AG09309 (cell line): Measurements from ENCODE around the gene MYOCD.

Source experiments
- DNase-seq: peaks from one replicate; pipeline ENCODE4 v3.0.0-alpha.2; 2010; ENCODE audit warnings: low read depth
- H3K4me3 ChIP-seq: 2 replicates; pipeline ENCODE4 v1.5.1; 2011; ENCODE audit warnings: mild to moderate bottlenecking, low read depth, low read length, moderate library complexity; ENCODE audit not compliant: control insufficient read depth
- TF ChIP-seq, protein P1 (sequence below): IDR thresholded peaks from 2 replicates; pipeline ENCODE4 v1.5.1; 2011; ENCODE audit warnings: mild to moderate bottlenecking, low read depth, low read length, inconsistent platforms; ENCODE audit not compliant: insufficient read depth, control insufficient read depth; ENCODE audit errors: missing control alignments

Gene MYOCD, protein sequence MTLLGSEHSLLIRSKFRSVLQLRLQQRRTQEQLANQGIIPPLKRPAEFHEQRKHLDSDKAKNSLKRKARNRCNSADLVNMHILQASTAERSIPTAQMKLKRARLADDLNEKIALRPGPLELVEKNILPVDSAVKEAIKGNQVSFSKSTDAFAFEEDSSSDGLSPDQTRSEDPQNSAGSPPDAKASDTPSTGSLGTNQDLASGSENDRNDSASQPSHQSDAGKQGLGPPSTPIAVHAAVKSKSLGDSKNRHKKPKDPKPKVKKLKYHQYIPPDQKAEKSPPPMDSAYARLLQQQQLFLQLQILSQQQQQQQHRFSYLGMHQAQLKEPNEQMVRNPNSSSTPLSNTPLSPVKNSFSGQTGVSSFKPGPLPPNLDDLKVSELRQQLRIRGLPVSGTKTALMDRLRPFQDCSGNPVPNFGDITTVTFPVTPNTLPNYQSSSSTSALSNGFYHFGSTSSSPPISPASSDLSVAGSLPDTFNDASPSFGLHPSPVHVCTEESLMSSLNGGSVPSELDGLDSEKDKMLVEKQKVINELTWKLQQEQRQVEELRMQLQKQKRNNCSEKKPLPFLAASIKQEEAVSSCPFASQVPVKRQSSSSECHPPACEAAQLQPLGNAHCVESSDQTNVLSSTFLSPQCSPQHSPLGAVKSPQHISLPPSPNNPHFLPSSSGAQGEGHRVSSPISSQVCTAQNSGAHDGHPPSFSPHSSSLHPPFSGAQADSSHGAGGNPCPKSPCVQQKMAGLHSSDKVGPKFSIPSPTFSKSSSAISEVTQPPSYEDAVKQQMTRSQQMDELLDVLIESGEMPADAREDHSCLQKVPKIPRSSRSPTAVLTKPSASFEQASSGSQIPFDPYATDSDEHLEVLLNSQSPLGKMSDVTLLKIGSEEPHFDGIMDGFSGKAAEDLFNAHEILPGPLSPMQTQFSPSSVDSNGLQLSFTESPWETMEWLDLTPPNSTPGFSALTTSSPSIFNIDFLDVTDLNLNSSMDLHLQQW

DNA sequence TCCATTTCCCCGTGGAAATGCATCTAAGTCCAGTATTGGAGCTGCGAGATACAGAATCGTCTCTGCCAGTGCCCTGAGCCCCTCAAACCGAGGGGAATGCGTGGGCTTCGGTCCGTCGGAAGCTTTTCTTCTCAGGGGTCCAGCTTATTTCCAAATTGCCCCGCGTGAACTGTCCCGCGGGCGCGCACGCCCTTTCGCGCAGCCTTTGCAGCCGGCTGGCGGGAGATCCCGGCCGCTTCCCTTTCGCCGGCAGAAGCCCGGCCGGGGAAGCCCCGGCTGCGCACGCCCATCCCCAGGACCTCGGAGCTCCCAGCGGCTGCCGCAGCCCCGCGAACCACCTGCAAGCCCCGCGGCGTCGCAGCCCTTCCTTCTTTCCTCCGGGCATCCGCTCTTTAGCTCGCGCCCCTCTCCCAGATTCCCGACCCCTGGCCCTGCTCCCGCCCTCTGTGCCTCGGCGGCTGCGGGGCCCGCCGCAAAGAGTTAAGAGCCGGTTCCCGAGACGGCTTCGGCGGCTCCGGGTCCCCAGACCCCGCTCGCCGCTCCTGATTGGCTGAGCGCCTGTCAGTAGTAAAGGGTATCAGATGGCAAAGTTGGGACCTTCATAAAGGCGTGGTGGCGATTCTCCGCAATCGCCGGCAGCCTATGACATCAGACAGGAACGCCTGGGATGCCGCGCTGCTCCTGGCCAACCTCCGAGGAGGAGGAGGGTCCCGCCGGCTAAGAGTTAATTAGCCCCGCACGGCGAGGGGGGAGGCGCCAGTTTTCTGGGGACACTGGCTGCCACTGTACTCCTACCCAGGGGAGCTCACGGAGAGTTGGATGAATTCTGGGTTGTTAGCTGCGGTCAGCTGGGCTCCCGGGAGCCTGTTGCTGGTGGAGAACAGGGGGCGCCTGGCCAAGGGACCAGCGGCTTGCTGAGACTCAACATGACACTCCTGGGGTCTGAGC is at the start of gene MYOCD:
Gene MYOCD (plus strand): TSS at position 628 of the 948 bp plus-strand sequence. CDS start 299 bp downstream, at position 927.
- peak within 1 kb of the TSS; percentile 58 for H3K4me3 ChIP-seq
- TF ChIP-seq, protein P1, sequence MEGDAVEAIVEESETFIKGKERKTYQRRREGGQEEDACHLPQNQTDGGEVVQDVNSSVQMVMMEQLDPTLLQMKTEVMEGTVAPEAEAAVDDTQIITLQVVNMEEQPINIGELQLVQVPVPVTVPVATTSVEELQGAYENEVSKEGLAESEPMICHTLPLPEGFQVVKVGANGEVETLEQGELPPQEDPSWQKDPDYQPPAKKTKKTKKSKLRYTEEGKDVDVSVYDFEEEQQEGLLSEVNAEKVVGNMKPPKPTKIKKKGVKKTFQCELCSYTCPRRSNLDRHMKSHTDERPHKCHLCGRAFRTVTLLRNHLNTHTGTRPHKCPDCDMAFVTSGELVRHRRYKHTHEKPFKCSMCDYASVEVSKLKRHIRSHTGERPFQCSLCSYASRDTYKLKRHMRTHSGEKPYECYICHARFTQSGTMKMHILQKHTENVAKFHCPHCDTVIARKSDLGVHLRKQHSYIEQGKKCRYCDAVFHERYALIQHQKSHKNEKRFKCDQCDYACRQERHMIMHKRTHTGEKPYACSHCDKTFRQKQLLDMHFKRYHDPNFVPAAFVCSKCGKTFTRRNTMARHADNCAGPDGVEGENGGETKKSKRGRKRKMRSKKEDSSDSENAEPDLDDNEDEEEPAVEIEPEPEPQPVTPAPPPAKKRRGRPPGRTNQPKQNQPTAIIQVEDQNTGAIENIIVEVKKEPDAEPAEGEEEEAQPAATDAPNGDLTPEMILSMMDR, result no peak
- DNase-seq, result no peak

DNA sequence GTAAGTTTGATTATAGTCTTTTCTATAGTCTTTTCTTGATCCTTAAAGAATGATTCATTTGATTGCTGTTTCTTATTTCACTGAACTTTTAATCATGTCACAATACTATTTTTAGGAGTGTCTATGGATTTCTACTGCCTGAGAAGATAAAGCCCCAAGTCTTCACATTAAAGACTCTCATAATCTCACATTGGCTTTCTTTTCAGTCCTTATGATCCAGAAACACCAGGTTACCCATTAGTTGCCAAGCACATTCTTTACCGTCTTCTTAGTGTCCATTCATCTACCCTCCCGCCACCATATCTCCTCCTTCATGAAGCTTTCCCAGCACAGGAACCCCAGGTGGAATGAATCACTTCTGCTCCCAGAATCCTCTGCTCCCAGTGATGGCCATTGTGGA is 49.5 kb upstream of the MYOCD start:
- DNase-seq, result no peak
- H3K4me3 ChIP-seq, result no peak overlapping the region
- TF ChIP-seq, protein P1, result no peak

DNA sequence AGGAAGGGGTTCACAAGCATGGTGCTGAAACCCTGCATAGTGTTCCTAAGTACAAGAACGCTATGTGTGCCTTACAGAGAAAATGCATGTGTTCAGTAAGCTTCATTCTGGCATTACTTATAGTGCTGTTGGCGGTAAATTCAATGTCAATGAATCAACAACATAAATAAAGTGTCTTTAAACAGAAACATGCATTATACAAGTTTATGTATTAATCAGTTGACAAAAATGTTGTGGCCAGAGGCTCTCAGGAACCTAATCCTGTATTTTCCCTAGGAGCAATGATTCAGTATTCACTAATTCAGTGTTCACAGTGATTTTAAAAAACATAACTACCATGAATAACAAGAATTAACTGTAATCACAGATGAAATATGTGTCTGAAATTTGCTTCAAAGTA is 47.1 kb upstream of the MYOCD start:
- DNase-seq, result no peak
- H3K4me3 ChIP-seq, result no peak overlapping the region
- TF ChIP-seq, protein P1, result no peak

DNA sequence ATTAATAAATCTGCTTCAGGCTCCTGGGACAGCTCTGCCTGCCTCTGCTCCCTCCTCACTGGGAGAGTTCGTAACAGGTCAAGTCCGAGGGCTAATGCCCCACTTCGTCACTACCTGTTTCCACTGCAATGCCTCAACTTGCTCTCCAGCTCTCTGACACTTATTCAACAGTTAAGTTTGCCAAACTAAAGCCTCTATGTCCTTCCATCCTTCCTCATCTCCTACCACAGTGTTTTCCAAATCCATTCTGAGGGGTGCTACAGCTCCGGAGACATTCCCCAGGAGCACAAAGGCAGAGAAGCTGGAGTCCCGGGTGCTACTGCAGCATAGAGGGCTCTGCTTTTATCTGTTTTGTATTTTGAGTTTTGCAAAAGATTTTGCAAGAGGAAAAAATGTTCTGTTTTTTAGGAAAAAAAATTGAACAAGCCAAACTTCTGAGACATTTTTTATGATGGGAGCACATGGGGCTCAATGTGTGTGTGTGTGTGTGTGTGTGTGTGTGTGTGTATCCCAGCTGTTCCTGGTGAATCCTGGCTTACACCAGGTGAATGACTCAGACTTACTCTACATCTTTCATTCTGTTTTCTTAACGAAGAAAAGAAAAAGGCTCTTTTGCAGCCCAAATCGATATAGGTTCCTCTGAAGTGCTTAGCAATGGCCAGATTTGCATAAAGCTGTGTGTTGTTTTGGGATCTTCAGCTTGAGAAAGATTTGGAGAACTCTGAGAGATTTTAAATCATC is 46.1 kb upstream of the MYOCD start:
- no peak overlapping the region for H3K4me3 ChIP-seq
- DNase-seq, result no peak
- TF ChIP-seq, protein P1, result no peak

DNA sequence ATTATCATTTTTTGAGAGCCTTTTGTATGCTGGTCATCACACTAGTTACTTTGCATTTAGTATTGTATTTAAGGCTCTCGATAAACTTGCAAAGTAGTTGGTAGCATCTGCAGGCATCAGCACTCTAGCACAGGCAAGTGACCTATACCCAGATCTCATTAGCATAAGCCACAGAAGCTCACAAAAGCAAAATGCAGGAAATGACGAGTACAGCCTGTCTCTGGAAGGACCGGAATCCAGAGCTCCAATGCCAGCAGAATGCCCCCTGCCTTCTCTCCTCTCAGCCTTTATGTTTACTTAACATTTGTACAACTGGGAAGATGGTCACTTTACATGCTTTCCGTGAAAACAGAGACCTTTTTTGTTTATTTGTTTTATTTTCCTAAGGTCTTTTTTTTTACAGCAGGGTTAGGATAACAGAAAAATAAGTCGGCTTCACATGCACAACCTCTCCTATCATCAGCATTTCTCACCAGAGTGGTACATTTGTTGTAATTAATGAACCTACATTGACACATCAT is 45.4 kb upstream of the MYOCD start:
- H3K4me3 ChIP-seq, result no peak overlapping the region
- TF ChIP-seq, protein P1, result no peak
- DNase-seq, result no peak
